CD4-positive, alpha-beta T cell treated with Interleukin-6 at 100 ng/mL for 8 hours (primary cell): Measurements from ENCODE around the gene FHAD1.

Experiments
- DNase-seq: peaks from one replicate; pipeline ENCODE4 v3.0.0-alpha.2; 2020; ENCODE audit warnings: mixed read lengths, low spot score

The FHAD1 gene

GRCh38 chr1:15218287-15219279, 28.4 kb upstream of the FHAD1 start:
- DNase-seq: no peak

- no peak for DNase-seq
Measured at GRCh38 chr1:15219280-15220023, 27.6 kb upstream of the FHAD1 start.

- DNase-seq: no peak
Measured at GRCh38 chr1:15220024-15220392, 27.0 kb upstream of the FHAD1 start.

GRCh38 chr1:15220825-15221431, 26.1 kb upstream of the FHAD1 start:
- DNase-seq: no peak

- DNase-seq: no peak
Measured at GRCh38 chr1:15222653-15223303, 24.2 kb upstream of the FHAD1 start.

GRCh38 chr1:15224259-15224869, 22.7 kb upstream of the FHAD1 start:
- DNase-seq: no peak

GRCh38 chr1:15224974-15225373, 22.0 kb upstream of the FHAD1 start:
- DNase-seq: no peak

- no peak for DNase-seq
Measured at GRCh38 chr1:15225461-15225860, 21.6 kb upstream of the FHAD1 start.

GRCh38 chr1:15226388-15227255, 20.4 kb upstream of the FHAD1 start:
- DNase-seq: no peak

GRCh38 chr1:15229707-15230131, 17.3 kb upstream of the FHAD1 start:
- DNase-seq: no peak

GRCh38 chr1:15231714-15232201, 15.3 kb upstream of the FHAD1 start:
- DNase-seq: no peak

GRCh38 chr1:15233689-15234088, 13.3 kb upstream of the FHAD1 start:
- DNase-seq: no peak

GRCh38 chr1:15236321-15236721, 10.7 kb upstream of the FHAD1 start:
- DNase-seq: no peak

- DNase-seq: no peak
Measured at GRCh38 chr1:15236746-15237145, 10.3 kb upstream of the FHAD1 start.

GRCh38 chr1:15238789-15239188, 8.2 kb upstream of the FHAD1 start:
- DNase-seq: no peak

GRCh38 chr1:15242766-15243165, 4.3 kb upstream of the FHAD1 start:
- no peak for DNase-seq

- DNase-seq: no peak
Measured at GRCh38 chr1:15243275-15244043, 3.6 kb upstream of the FHAD1 start.

- no peak for DNase-seq
Measured at GRCh38 chr1:15244813-15245212, 2.2 kb upstream of the FHAD1 start.

- no peak for DNase-seq
Measured at GRCh38 chr1:15245593-15246360, 1.2 kb upstream of the FHAD1 start.
